NT2/D1 (cell line): Measurements from ENCODE around the gene SMARCE1.

Experiments used
- SUZ12 ChIP-seq: IDR thresholded peaks from 2 replicates; pipeline ENCODE4 v1.6.1; 2011; ENCODE audit not compliant: insufficient read length, insufficient read depth; ENCODE audit errors: extremely low read depth
- YY1 ChIP-seq: IDR thresholded peaks from 2 replicates; pipeline ENCODE4 v1.6.1; 2011; ENCODE audit not compliant: insufficient read length, insufficient read depth
- ZNF274 ChIP-seq: IDR thresholded peaks from 2 replicates; pipeline ENCODE4 v1.6.1; 2011; ENCODE audit warnings: mild to moderate bottlenecking, low read depth, low read length

GRCh38 chr17:40617678-40618240 is 29.9 kb downstream of the SMARCE1 start:
- TF ChIP-seq SUZ12 = no peak
- TF ChIP-seq ZNF274 = no peak
- no peak for TF ChIP-seq YY1
